DND-41 (cell line): ENCODE results near the gene FXYD6.

ENCODE experiments used
- ATAC-seq: fragments of 200-7000 bp; cut with Tn5 transposase; 3 replicates; pipeline ENCODE4 v1.9.1; 2021; ENCODE audit warnings: low read depth; ENCODE audit not compliant: insufficient read depth
- DNase-seq: peaks from one replicate; pipeline ENCODE4 v3.0.0-alpha.2; 2020
- H2AFZ ChIP-seq: 2 replicates; pipeline ENCODE4 v1.6.0; 2012; ENCODE audit warnings: low read depth, low read length
- H3K27ac ChIP-seq: 2 replicates; pipeline ENCODE4 v1.5.1; 2012; ENCODE audit warnings: low read length, inconsistent platforms
- H3K27me3 ChIP-seq: fragments of 200-600 bp; sonication (generic); 2 replicates; pipeline ENCODE4 v1.6.0; 2012; ENCODE audit warnings: low read length, mild to moderate bottlenecking, inconsistent platforms; ENCODE audit not compliant: insufficient read depth, poor library complexity
- H3K36me3 ChIP-seq: 2 replicates; pipeline ENCODE4 v1.5.1; 2012; ENCODE audit warnings: low read length, inconsistent platforms; ENCODE audit not compliant: insufficient read depth
- H3K4me1 ChIP-seq: 2 replicates; pipeline ENCODE4 v1.5.1; 2012; ENCODE audit warnings: mild to moderate bottlenecking, low read length; ENCODE audit not compliant: insufficient read depth
- H3K4me2 ChIP-seq: 2 replicates; pipeline ENCODE4 v1.6.0; 2012; ENCODE audit warnings: mild to moderate bottlenecking, moderate library complexity, low read length, inconsistent platforms; ENCODE audit not compliant: insufficient read depth
- H3K4me3 ChIP-seq, 2 experiments: fragments of 200-600 bp in 1 of 2; shearing (Covaris generic) in 1 of 2; 2 replicates each; pipeline ENCODE4 v1.5.1; 2012 to 2016; ENCODE audit warnings: inconsistent platforms in 2 of 2, low read length in 2 of 2, mild to moderate bottlenecking in 2 of 2, low read depth in 1 of 2, moderate library complexity in 1 of 2
- H3K79me2 ChIP-seq: 2 replicates; pipeline ENCODE4 v1.6.0; 2012; ENCODE audit warnings: low read length, inconsistent platforms; ENCODE audit not compliant: insufficient read depth
- H3K9ac ChIP-seq: 2 replicates; pipeline ENCODE4 v1.6.0; 2012; ENCODE audit warnings: low read depth, mild to moderate bottlenecking, inconsistent platforms, low read length, moderate library complexity
- H3K9me3 ChIP-seq: 2 replicates; pipeline ENCODE4 v1.5.1; 2012; ENCODE audit warnings: low read length, moderate library complexity, mild to moderate bottlenecking, inconsistent platforms; ENCODE audit not compliant: insufficient read depth, severe bottlenecking
- H4K20me1 ChIP-seq: 2 replicates; pipeline ENCODE4 v1.6.0; 2012; ENCODE audit warnings: low read length; ENCODE audit not compliant: insufficient read depth
- EZH2 ChIP-seq: IDR thresholded peaks from 3 replicates; pipeline ENCODE4 v1.6.1; 2012; ENCODE audit warnings: borderline replicate concordance, low read depth, mild to moderate bottlenecking, moderate library complexity, low read length, inconsistent platforms; ENCODE audit not compliant: severe bottlenecking
- TF ChIP-seq, protein P1 (sequence below): IDR thresholded peaks from 2 replicates; pipeline ENCODE4 v1.5.1; 2012; ENCODE audit warnings: borderline replicate concordance, low read length, moderate library complexity, mild to moderate bottlenecking; ENCODE audit not compliant: poor library complexity, severe bottlenecking; ENCODE audit errors: extremely low read depth

The FXYD6 gene

DNA sequence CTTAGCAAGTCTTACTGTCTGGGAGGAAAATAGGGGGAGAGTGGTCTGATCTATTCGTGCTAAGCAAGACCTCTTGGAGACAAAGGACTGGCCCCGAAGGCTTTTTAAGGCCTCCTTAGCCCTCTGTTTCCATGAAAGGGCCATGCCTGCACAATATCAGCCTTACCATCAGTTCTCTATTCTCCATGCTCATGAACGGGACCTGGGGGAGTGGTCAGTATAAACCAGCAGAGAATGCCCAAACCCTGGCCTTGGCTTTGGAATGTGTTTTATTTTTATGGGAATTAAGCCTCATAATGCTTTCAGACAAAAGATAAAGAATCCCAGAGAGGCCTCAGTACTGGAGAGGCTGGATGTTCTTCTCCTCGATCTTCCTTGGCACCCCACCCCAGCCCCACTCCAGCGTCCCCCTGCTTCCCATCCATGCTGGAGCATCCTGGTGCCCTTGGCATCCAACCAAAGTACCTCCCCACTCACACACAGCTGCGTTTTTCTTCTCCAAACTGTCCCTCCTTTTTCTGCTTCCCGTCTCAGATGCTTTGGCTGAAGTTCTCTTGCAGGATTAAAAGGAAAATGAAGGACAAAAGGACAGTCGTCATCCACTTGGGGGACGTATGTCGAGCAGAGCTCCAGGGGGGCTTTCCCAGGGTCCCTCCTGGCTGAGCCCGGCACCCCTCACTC lies 18.6 kb downstream of the FXYD6 start:
- TF ChIP-seq EZH2 = no peak
- TF ChIP-seq, protein P1, sequence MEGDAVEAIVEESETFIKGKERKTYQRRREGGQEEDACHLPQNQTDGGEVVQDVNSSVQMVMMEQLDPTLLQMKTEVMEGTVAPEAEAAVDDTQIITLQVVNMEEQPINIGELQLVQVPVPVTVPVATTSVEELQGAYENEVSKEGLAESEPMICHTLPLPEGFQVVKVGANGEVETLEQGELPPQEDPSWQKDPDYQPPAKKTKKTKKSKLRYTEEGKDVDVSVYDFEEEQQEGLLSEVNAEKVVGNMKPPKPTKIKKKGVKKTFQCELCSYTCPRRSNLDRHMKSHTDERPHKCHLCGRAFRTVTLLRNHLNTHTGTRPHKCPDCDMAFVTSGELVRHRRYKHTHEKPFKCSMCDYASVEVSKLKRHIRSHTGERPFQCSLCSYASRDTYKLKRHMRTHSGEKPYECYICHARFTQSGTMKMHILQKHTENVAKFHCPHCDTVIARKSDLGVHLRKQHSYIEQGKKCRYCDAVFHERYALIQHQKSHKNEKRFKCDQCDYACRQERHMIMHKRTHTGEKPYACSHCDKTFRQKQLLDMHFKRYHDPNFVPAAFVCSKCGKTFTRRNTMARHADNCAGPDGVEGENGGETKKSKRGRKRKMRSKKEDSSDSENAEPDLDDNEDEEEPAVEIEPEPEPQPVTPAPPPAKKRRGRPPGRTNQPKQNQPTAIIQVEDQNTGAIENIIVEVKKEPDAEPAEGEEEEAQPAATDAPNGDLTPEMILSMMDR = no peak
- Histone ChIP-seq H3K27me3 (no peaks in the 10 kb centered on the region), H3K36me3 (peaks cover 50% of the 10 kb centered on the region), H4K20me1 (peaks cover 48% of the 10 kb centered on the region), H2AFZ (no peak overlapping the region), H3K4me2 (no peak overlapping the region), H3K79me2 (peaks cover 92% of the 10 kb centered on the region), H3K4me1 (no peaks in the 10 kb centered on the region; the same call in 1 of the 2 replicates), H3K27ac (no peak overlapping the region), H3K9ac (no peak overlapping the region), H3K4me3 (no peak overlapping the region), H3K9me3 (no peaks in the 10 kb centered on the region)
- ATAC-seq (no peak), DNase-seq (no peak)

GRCh38 chr11:117855912-117856651 lies 20.4 kb downstream of the FXYD6 start:
- no peak overlapping the region for H3K9ac ChIP-seq
- H2AFZ ChIP-seq = no peak overlapping the region
- peaks cover 89% of the 10 kb centered on the region for H3K79me2 ChIP-seq
- H3K4me2 ChIP-seq = no peak overlapping the region
- DNase-seq = no peak
- H4K20me1 ChIP-seq = peaks cover 30% of the 10 kb centered on the region
- no peak overlapping the region for H3K27ac ChIP-seq
- no peaks in the 10 kb centered on the region for H3K4me1 ChIP-seq
- ATAC-seq = no peak
- peaks cover 37% of the 10 kb centered on the region; the same call in 1 of the 2 replicates for H3K36me3 ChIP-seq
- TF ChIP-seq, protein P1 = no peak
- no peak for TF ChIP-seq EZH2
- H3K4me3 ChIP-seq = no peak overlapping the region
- no peaks in the 10 kb centered on the region for H3K27me3 ChIP-seq
- H3K9me3 ChIP-seq = no peaks in the 10 kb centered on the region

- no peak for ATAC-seq
- H3K9me3 ChIP-seq = no peaks in the 10 kb centered on the region
- no peak overlapping the region for H3K4me2 ChIP-seq
- TF ChIP-seq, protein P1 = no peak
- TF ChIP-seq EZH2 = no peak
- no peaks in the 10 kb centered on the region for H3K4me1 ChIP-seq
- no peak overlapping the region for H3K27ac ChIP-seq
- H4K20me1 ChIP-seq = peaks cover 24% of the 10 kb centered on the region
- no peak for DNase-seq
- H3K36me3 ChIP-seq = peaks cover 32% of the 10 kb centered on the region; the same call in 1 of the 2 replicates
- H3K79me2 ChIP-seq = peaks cover 84% of the 10 kb centered on the region
- H3K4me3 ChIP-seq = no peak overlapping the region
- H3K9ac ChIP-seq = no peak overlapping the region
- no peak overlapping the region for H2AFZ ChIP-seq
- H3K27me3 ChIP-seq = no peaks in the 10 kb centered on the region
Measured at GRCh38 chr11:117855186-117855845, 21.1 kb downstream of the FXYD6 start.
